IMR-90 (cell line): Measurements from ENCODE around the gene GRIA2. TPM values are rescaled to one million over a fixed set of nuclear protein-coding genes. Genes with fewer than 3 reads are reported as not detected.
A peak's percentile ranks its signal among the peaks of the same experiment; 100 is the strongest.

Source experiments
- ATAC-seq: fragments of 200-7000 bp; cut with Tn5 transposase; 2 replicates; pipeline ENCODE4 v1.9.1; 2020; ENCODE audit warnings: low read depth, mild to moderate bottlenecking, moderate library complexity
- BruUV-seq: library from RNA; stranded (reverse); fragments of 400-500 nt; replicated peaks from 2 replicates; lab custom pipeline; 2021; lab: Mats Ljungman, UMichigan
- CTCF ChIA-PET: fragments of 300-600 bp; formaldehyde crosslinking; extraction: SDS; loops from one replicate; lab custom pipeline; 2021; ENCODE audit warnings: antibody characterized with exemption; lab: Yijun Ruan, JAX
- POLR2A ChIA-PET: fragments of 300-600 bp; sonication (Branson Sonifier 250); formaldehyde crosslinking; loops from one replicate; lab custom pipeline; 2022; ENCODE audit warnings: antibody characterized with exemption; ENCODE audit not compliant: unreplicated experiment; lab: Charles Lee
- DNase-seq: peaks from one replicate; pipeline ENCODE4 v3.0.0; 2013
- H2AFZ ChIP-seq: replicated peaks from 2 replicates; pipeline ENCODE3; 2013; ENCODE audit warnings: low read length, mild to moderate bottlenecking; ENCODE audit not compliant: poor library complexity
- H2AK5ac ChIP-seq: 2 replicates; pipeline ENCODE4 v1.6.1; 2013; ENCODE audit warnings: low read depth, low read length, inconsistent platforms
- H2AK9ac ChIP-seq: replicated peaks from 2 replicates; pipeline ENCODE3; 2013; ENCODE audit warnings: mild to moderate bottlenecking, low read depth, low read length, moderate library complexity; ENCODE audit not compliant: poor library complexity
- H2BK120ac ChIP-seq: 2 replicates; pipeline ENCODE4 v1.6.1; 2013; ENCODE audit warnings: low read depth, low read length, inconsistent platforms
- H2BK15ac ChIP-seq: 3 replicates; pipeline ENCODE4 v1.6.1; 2013; ENCODE audit warnings: low read depth, low read length, inconsistent platforms
- H2BK20ac ChIP-seq: 2 replicates; pipeline ENCODE4 v1.6.1; 2013; ENCODE audit warnings: low read depth, mild to moderate bottlenecking, inconsistent platforms, low read length, moderate library complexity
- H2BK5ac ChIP-seq: 2 replicates; pipeline ENCODE4 v1.6.1; 2013; ENCODE audit warnings: mild to moderate bottlenecking, low read depth, low read length, inconsistent platforms; ENCODE audit not compliant: poor library complexity, severe bottlenecking
- H3K14ac ChIP-seq: replicated peaks from 2 replicates; pipeline ENCODE4 v1.6.1; 2013; ENCODE audit warnings: low read depth, low read length, inconsistent platforms
- H3K18ac ChIP-seq: 2 replicates; pipeline ENCODE4 v1.6.1; 2013; ENCODE audit warnings: low read depth, low read length, control low read depth
- H3K23ac ChIP-seq: 2 replicates; pipeline ENCODE4 v1.6.1; 2013; ENCODE audit warnings: low read depth, low read length, inconsistent platforms
- H3K27ac ChIP-seq: 2 replicates; pipeline ENCODE4 v1.5.1; 2013; ENCODE audit warnings: mild to moderate bottlenecking, control low read depth, low read length; ENCODE audit not compliant: insufficient read depth
- H3K27me3 ChIP-seq: 2 replicates; pipeline ENCODE4 v1.6.1; 2013; ENCODE audit warnings: low read length; ENCODE audit not compliant: control insufficient read depth, insufficient read depth
- H3K36me3 ChIP-seq: 2 replicates; pipeline ENCODE4 v1.6.1; 2013; ENCODE audit warnings: low read length, mixed read lengths; ENCODE audit not compliant: control insufficient read depth, insufficient read depth
- H3K4ac ChIP-seq: 2 replicates; pipeline ENCODE4 v1.6.1; 2013; ENCODE audit warnings: low read depth, low read length, inconsistent platforms
- H3K4me1 ChIP-seq: 2 replicates; pipeline ENCODE4 v1.6.1; 2013; ENCODE audit warnings: low read length, mixed read lengths; ENCODE audit not compliant: control insufficient read depth, insufficient read depth
- H3K4me2 ChIP-seq: 2 replicates; pipeline ENCODE4 v1.6.1; 2013; ENCODE audit warnings: low read depth, mild to moderate bottlenecking, control low read depth, low read length, moderate library complexity
- H3K4me3 ChIP-seq: 2 replicates; pipeline ENCODE4 v1.5.1; 2013; ENCODE audit warnings: low read depth, mild to moderate bottlenecking, control low read depth, low read length, moderate library complexity; ENCODE audit not compliant: insufficient read depth
- H3K56ac ChIP-seq: 2 replicates; pipeline ENCODE4 v1.6.1; 2013; ENCODE audit warnings: low read length, inconsistent platforms; ENCODE audit not compliant: insufficient read depth; ENCODE audit errors: extremely low read depth
- H3K79me1 ChIP-seq, 2 experiments: 2 replicates each; pipeline ENCODE4 v1.6.1; 2013; ENCODE audit warnings: low read length in 2 of 2, inconsistent platforms in 1 of 2, low read depth in 1 of 2
- H3K9ac ChIP-seq: 2 replicates; pipeline ENCODE4 v1.6.1; 2013; ENCODE audit warnings: low read depth, low read length, control low read depth
- H3K9me1 ChIP-seq: 2 replicates; pipeline ENCODE4 v1.6.1; 2013; ENCODE audit warnings: low read length, inconsistent platforms; ENCODE audit not compliant: insufficient read depth
- H3K9me3 ChIP-seq: 2 replicates; pipeline ENCODE4 v1.6.1; 2013; ENCODE audit warnings: low read length; ENCODE audit not compliant: control insufficient read depth, insufficient read depth
- H4K20me1 ChIP-seq: 2 replicates; pipeline ENCODE4 v1.6.1; 2013; ENCODE audit warnings: low read length, inconsistent platforms; ENCODE audit not compliant: insufficient read depth
- H4K5ac ChIP-seq: 2 replicates; pipeline ENCODE4 v1.6.1; 2013; ENCODE audit warnings: mild to moderate bottlenecking, low read depth, low read length, control low read depth
- H4K8ac ChIP-seq, 2 experiments: 2 replicates each; pipeline ENCODE4 v1.6.1; 2013; ENCODE audit warnings: low read depth in 2 of 2, low read length in 2 of 2, control low read depth in 1 of 2, inconsistent platforms in 1 of 2
- H4K91ac ChIP-seq: 2 replicates; pipeline ENCODE4 v1.6.1; 2013; ENCODE audit warnings: low read depth, low read length, inconsistent platforms; ENCODE audit not compliant: insufficient read depth
- MAFK ChIP-seq: IDR thresholded peaks from 2 replicates; pipeline ENCODE4 v1.6.1; 2012; ENCODE audit warnings: low read depth, low read length, improper control_type of control experiment
- WGBS, 2 experiments: methylation state at CpG; one replicate each; pipeline versions ENCODE4 v1.1.5 to v1.1.7; 2013; ENCODE audit warnings: missing lambda C conversion rate in 2 of 2; ENCODE audit not compliant: insufficient read length in 1 of 2; ENCODE audit errors: extremely low coverage in 2 of 2; 5-methylcytosine and 5-hydroxymethylcytosine counted together
- dilution Hi-C: fragments of 300-500 bp; cut with HindIII; formaldehyde crosslinking; loops from one replicate; pipeline ENCODE4 v1.14.3; 2018; ENCODE audit warnings: low sequenced_read_pairs; ENCODE audit not compliant: unreplicated experiment
- in situ Hi-C: fragments of 300-500 bp; cut with MboI; formaldehyde crosslinking; loops from 3 replicates; pipeline ENCODE4 v1.14.3; 2019; ENCODE audit warnings: low sequenced_read_pairs, inconsistent platforms, mixed read lengths
- intact Hi-C: fragments of 100-400 bp; cut with micrococcal nuclease; formaldehyde crosslinking; loops from 2 replicates; pipeline ENCODE4 v1.10.0; 2022
- polyA plus RNA-seq, 3 experiments: library from polyadenylated mRNA; depleted of rRNA; stranded (reverse); fragments of >200 nt; gene quantifications; 2 replicates each; pipeline ENCODE4 v1.2.3, GENCODE V29; 2012; ENCODE audit warnings: low replicate concordance in 1 of 3
- total RNA-seq: library from RNA; depleted of rRNA; stranded (reverse); fragments of >200 nt; gene quantifications from 2 replicates; pipeline ENCODE4 v1.2.3, GENCODE V29; 2012
- TF ChIP-seq, protein P1 (sequence below): conservative IDR thresholded peaks from 2 replicates; pipeline ENCODE4 v1.5.1; 2012; ENCODE audit warnings: mild to moderate bottlenecking, low read depth, low read length, improper control_type of control experiment
- TF ChIP-seq, protein P2 (sequence below): fragments of 150-350 bp; IDR thresholded peaks from 2 replicates; pipeline ENCODE4 v1.6.1; 2017; ENCODE audit warnings: mild to moderate bottlenecking, antibody characterized with exemption, low read length, low read depth

GRIA2 gene
- total and polyA plus RNA-seq, 2 of the 4 experiments (the other 2 are of a cell fraction) = not detected

DNA sequence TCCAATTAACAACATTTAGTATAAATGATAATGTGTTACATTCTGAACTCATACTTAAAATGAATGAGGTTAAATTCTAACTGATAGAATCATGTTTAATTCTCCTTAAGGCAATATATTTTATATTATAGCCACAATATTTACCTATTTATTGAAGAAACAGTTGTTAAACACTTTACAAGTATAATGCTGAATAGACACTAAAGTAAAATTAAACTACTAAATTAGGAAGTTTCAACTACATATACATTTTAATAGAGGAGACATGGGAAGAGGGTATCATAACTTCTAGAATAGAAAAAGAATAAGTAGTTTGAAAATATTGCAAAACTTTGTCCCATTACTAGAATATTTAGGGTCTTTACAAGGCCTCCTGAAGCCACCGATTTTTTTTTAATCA lies 36.2 kb upstream of the GRIA2 start:
- H3K56ac ChIP-seq = no peak overlapping the region
- H3K9me1 ChIP-seq = peaks cover 3% of the 10 kb centered on the region; the same call in 1 of the 2 replicates
- no peak overlapping the region for H3K4me2 ChIP-seq
- no peak overlapping the region for H3K18ac ChIP-seq
- no peaks in the 10 kb centered on the region for H3K4me1 ChIP-seq
- intact Hi-C loops = no loop called here
- peak; percentile 61 for TF ChIP-seq MAFK
- TF ChIP-seq, protein P1, sequence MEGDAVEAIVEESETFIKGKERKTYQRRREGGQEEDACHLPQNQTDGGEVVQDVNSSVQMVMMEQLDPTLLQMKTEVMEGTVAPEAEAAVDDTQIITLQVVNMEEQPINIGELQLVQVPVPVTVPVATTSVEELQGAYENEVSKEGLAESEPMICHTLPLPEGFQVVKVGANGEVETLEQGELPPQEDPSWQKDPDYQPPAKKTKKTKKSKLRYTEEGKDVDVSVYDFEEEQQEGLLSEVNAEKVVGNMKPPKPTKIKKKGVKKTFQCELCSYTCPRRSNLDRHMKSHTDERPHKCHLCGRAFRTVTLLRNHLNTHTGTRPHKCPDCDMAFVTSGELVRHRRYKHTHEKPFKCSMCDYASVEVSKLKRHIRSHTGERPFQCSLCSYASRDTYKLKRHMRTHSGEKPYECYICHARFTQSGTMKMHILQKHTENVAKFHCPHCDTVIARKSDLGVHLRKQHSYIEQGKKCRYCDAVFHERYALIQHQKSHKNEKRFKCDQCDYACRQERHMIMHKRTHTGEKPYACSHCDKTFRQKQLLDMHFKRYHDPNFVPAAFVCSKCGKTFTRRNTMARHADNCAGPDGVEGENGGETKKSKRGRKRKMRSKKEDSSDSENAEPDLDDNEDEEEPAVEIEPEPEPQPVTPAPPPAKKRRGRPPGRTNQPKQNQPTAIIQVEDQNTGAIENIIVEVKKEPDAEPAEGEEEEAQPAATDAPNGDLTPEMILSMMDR = no peak
- TF ChIP-seq, protein P2, sequence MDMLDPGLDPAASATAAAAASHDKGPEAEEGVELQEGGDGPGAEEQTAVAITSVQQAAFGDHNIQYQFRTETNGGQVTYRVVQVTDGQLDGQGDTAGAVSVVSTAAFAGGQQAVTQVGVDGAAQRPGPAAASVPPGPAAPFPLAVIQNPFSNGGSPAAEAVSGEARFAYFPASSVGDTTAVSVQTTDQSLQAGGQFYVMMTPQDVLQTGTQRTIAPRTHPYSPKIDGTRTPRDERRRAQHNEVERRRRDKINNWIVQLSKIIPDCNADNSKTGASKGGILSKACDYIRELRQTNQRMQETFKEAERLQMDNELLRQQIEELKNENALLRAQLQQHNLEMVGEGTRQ = no peak
- H3K9ac ChIP-seq = no peak overlapping the region
- no peak overlapping the region for H2BK5ac ChIP-seq
- ATAC-seq (no peak), DNase-seq (no peak)
- H4K20me1 ChIP-seq = no peaks in the 10 kb centered on the region
- no peak overlapping the region for H2AK5ac ChIP-seq
- H4K5ac ChIP-seq = no peak overlapping the region
- no peak overlapping the region for H2BK20ac ChIP-seq
- no peak overlapping the region for H2BK15ac ChIP-seq
- no peak overlapping the region for H2AFZ ChIP-seq
- in situ Hi-C loops = no loop called here
- no peak overlapping the region for H3K23ac ChIP-seq
- dilution Hi-C loops = no loop called here
- no TSS peak for BruUV-seq
- H3K27ac ChIP-seq = no peak overlapping the region
- no peaks in the 10 kb centered on the region for H3K27me3 ChIP-seq
- ChIA-PET POLR2A (no interaction called here), CTCF (no interaction called here)
- H3K4me3 ChIP-seq = no peak overlapping the region
- no peak overlapping the region for H2BK120ac ChIP-seq
- H4K91ac ChIP-seq = no peak overlapping the region
- no peak overlapping the region for H2AK9ac ChIP-seq
- WGBS, 2 experiments = no CpG with 5 or more reads among the region's 1 CpG
- H3K4ac ChIP-seq = no peak overlapping the region
- no peaks in the 10 kb centered on the region for H3K79me1 ChIP-seq
- H4K8ac ChIP-seq = no peak overlapping the region
- no peak overlapping the region for H3K14ac ChIP-seq
- no peaks in the 10 kb centered on the region for H3K36me3 ChIP-seq
- no peaks in the 10 kb centered on the region for H3K9me3 ChIP-seq
